ENCODE measurements around the gene HFE. TPM values are rescaled to one million over a fixed set of nuclear protein-coding genes. Genes with fewer than 3 reads are reported as not detected.
A peak's percentile ranks its signal among the peaks of the same experiment; 100 is the strongest.
"Not testable (repeated sequence)": the region's sequence is repeated elsewhere in the genome, so short reads cannot be mapped to it uniquely, and the experiment has no call there.

The HFE gene
- total RNA-seq, result 2.2 and 6.2 TPM in 2 replicates

- DNase-seq, result peak; percentile 68
Observed at GRCh38 chr6:26087284-26088115, at the start of gene HFE. HFE (plus strand) TSS chr6:26087429; CDS start chr6:26087441, 12 bp downstream.

GRCh38 chr6:26041946-26042345, 45.3 kb upstream of the HFE start:
- DNase-seq, result no peak

DNA sequence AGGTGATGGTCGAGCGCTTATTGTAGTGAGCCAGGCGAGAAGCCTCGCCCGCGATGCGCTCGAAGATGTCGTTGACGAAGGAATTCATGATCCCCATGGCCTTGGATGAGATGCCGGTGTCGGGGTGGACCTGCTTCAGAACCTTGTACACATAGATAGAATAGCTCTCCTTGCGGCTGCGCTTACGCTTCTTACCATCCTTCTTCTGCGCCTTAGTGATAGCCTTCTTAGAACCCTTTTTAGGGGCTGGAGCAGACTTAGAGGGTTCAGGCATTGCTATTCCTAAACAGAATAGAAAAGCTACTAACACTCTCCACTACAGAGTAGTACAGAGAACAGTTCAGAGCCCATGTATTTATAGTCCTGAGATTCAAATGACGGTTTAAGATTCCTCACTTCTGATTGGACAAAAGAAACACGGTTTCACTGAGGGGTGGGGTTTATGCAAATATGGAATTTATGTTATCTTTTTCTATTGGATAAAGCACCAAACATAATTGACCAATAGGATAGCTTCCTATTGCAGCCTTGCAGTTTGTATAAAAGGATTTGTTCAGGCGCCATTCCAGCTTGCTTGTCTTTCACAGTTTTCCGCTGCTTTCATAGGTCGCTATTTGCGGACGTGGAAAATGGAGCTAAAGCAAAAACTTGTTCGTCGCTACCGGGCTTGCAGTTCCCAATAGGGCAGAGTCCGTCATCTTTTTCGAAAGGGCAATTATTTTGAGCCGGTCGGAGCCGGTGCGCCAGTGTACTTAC, 43.7 kb upstream of the HFE start:
- DNase-seq, result peak; percentile 97

DNA sequence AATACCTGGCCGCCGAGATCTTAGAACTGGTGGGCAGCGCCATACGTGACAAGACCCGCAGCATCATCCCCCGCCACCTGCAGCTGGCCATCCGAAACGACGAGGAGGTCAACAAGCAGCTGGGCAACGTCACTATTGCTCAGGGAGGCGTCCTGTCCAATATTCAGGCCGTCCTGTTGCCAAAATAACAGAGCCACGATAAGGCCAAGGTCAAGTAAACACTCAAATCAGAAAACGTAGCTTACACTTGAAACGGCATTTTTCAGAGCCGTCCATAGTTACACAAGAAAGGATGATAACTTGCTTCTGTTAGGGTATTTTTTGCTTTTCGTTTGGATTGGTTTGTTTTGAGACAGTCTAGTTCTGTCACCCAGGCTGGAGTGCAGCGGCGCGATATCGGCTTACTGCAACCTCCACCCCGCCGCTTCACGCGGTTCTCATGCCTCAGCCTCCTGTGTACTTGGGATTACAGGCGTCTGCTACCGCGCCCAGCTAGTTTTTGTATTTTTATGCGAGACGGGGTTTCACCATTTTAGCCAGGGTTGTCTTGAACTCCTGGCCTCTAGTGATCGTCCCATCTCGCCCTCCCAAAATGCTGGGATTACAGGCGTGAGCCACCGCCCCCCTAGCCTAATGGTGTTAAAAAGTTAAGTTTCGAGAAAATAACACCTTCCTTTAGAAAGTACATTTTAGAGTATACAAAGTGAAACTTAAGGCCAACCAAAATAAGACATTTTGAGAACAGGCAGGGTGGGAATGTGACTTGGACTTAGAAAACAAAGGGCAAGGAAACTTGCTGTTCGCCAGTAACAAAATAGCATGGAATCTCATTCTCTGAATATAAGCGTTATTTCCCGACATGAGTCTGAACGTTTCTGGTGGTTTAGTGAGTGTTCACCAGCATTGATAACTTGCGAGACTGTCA, 42.8 kb upstream of the HFE start:
- peak; percentile 75 for DNase-seq

GRCh38 chr6:26045065-26045927, 41.9 kb upstream of the HFE start:
- DNase-seq, result peak; percentile 94

GRCh38 chr6:26045928-26046368, 41.3 kb upstream of the HFE start:
- no peak for DNase-seq

- not testable (repeated sequence) for DNase-seq
Observed at GRCh38 chr6:26047329-26047728, 39.9 kb upstream of the HFE start.

GRCh38 chr6:26048590-26048989, 38.6 kb upstream of the HFE start:
- DNase-seq, result no peak

DNA sequence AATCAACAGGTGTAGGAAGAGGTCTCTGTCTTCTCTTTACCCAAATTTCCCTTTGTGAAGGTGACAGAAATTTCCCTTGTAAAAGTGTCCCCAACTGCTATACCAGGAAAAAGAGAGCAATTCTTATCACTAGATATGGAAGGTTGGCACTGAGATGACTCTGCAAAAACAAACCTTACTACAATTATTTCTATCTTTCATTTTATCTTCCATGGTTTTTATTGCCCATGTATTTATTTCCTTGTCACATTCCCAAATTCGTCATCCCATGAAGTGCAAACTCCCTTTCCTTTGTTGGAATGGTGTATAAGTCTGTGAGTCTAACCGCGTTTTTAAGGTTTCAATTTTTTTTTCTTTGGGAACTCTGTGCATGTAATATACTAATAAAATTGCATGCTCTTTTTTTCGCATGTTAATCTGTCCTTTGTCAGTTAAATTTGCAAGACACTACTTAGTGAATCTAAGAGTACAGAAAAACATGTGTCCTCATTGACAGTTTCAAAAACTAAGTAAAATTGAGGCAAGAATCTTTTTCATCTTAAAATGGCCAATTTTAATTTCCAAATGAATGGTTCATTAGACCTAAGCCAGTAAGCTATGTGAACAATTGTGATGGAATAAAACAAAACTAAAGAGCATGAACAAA, 35.4 kb upstream of the HFE start:
- no peak for DNase-seq

GRCh38 chr6:26052762-26053250, 34.4 kb upstream of the HFE start:
- not testable (repeated sequence) for DNase-seq

DNA sequence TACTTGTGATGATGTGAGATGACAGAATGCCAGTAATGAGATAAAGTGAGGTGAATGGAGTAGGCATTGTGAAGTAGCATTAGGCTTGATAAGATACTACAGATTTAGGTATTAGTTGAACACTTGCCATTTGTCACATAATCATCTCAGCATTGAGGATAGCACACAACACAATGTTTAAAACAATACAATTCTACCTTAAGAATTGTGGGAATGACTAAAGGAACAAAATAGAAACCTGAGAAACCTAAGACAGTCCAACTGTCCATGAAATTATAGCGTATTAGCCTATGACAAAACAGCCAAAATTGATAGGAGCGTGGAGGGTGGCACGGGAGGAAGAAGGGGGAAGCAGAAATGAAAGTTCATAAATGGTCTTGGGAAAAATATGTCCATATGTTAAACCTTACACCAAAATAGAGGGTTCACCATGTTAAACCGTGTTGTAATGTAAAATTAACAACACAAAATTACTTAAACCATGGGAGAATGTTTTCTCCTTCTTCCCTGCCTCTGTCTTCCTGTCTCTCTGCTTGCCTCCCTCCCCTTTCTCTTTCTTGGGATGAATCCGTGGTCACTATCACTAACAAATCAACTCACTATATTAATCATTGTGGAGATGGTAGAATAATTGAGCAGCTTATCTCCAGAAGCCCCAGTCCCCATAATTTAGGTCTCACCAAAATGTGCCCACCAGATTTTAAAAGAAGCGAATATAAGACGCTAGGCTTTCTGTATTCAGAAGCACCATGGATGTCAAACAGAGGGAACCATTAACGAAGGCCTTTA, 33.0 kb upstream of the HFE start:
- peak; percentile 33 for DNase-seq

DNA sequence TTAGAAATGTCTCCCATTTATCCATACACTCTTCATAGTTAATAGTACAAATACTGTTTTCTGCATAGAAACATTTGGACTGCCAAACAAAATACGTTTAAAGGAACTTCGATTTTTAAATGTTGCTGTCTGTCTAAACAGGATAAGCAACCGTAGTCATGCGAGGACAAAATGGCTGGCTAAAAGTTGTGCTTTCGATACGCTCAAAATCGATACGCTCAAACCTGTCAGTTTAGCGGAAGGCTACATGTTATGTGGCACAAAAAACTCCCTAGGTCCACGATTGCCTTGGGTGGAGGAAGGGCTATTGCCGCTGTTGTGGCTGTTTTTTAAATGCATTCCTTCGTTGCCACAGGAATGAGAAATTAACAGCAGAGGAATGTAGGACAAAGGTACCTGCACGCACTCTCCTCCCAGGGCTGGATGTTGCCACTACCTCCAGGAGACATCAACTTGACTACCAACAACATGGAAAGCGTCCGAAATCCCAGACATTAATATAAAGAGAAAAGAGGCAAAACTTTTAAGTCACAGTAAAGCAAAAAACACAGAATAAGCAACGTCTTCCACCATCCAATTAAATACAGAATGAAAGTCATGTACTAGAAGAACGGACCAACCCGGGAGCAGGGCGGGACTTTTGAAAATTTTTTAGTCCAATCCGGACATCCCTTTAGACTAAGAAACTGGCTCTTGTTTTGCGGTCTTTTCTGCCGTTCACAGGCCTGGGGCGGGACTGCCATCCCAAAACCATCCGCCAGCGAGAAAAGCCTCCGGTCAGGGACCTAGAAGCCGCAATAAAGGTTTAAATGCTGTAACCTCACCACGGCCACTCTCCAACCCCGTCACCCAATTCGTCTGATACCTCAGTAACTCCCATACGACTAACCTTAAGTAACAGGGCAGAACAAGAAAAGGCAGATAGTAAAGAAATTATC, 32.2 kb upstream of the HFE start:
- peak; percentile 92 for DNase-seq

GRCh38 chr6:26055719-26056582, 31.3 kb upstream of the HFE start:
- DNase-seq, result peak; percentile 91

DNA sequence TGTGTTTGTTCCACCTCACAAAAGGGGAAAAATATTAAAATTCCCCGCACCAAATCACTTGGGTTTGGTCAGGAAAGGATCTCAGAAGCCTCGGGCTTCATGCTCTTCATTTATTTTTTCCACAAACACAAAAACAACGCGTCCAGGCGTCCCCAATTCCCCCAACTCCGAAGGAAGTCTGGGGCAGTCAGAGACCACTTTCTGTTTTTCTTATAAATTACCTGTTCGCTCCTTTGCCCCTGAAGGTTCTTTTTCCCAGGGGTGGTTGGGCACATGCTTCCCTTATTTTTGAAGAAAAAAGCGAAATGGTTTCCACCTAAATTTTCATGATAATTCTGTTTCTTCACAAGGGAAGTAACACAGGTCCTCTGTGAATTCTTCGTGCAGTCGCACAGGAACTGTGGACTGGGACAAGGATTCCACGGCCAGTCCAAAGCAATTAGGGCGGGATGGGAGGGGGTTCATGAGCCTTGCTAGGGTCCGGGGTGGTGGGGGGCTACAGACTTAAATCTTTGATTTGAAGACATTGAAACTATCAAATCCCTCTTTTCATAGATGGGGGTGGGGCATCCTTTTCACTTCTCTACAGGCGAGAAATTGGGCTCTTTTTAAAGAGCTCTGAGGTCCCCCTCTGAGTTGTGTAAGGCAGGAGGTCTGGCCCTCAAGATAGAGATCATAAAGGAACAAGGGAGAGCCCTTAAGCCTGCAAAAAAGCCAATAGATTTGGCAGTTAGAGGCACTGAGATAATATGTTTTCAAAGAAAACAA, 30.5 kb upstream of the HFE start:
- DNase-seq, result peak; percentile 46

DNA sequence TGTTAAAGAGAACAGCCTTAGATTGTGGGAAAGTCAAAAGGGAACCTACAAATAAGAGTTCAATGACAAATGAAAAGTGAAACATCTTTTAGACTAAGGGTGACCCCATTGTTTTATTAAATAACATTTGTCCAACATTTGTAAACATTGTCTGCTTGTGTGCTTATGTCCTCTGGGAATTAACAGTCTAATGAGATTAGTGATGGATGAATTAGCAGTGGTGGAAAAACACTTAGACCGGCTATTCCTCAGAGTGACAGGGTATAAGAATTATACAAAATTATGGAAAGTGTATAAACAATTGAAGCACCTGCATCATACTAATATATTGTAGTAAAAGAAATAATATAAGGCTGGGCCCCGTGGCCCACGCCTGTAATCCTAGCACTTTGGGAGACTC, 29.3 kb upstream of the HFE start:
- no peak for DNase-seq

DNA sequence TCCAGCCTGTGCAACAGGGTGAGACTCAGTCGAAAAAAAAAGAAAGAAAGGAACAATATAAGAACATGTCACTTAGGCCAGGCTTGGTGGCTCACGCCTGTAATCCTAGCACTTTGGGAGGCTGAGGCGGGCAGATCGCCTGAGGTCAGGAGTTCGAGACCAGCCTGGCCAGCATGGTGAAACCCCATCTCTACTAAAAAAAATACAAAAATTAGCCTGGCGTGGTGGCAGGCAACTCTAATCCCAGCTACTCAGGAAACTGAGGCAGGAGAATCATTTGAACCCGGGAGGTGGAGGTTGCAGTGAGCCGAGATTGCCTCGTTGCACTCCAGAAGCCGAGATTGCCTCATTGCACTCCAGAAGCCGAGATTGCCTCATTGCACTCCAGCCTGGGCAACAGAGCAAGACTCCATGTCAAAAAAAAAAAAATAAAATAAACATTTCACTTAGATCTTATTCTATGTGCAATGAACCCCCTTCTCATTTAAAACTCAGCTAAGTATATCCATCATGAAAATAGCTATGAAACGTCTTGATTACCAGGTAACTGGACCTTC, 28.7 kb upstream of the HFE start:
- not testable (repeated sequence) for DNase-seq

DNA sequence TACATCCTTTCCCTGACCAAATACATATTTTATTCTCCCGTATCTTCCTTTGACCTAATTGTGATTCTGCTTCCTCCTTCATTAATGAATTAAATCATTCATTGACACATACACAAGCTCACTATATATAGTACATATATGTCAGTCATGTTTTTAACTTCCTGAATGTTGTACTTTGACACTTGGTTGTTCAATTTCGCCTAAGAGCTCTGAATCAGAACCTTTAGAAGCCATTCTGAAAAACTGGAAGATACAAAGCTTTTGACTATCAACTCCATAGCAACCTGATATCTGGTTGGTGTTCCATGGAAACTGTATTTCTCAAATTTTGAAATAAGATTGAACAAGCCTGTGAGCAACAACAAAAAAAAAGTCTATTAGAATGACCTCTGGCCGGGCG, 27.3 kb upstream of the HFE start:
- DNase-seq, result no peak

Measured in dermis blood vessel endothelial cell (primary cell).